Epithelial cell of prostate (primary cell): ENCODE data around the gene MED12L.
"Not testable (repeated sequence)": the region's sequence is repeated elsewhere in the genome, so short reads cannot be mapped to it uniquely, and the experiment has no call there.

Experiments used
- DNase-seq: peaks from one replicate; pipeline ENCODE4 v3.0.0-alpha.2; 2011; ENCODE audit warnings: low read depth, low spot score
- H3K27ac ChIP-seq: fragments of 450-650 bp; 2 replicates; pipeline ENCODE4 v1.5.1; 2017; ENCODE audit warnings: mild to moderate bottlenecking

Gene MED12L

GRCh38 chr3:151227807-151228665, 142.6 kb downstream of the MED12L start:
- DNase-seq, result no peak
- peak overlapping the region; percentile 5 for H3K27ac ChIP-seq

- H3K27ac ChIP-seq, result peak overlapping the region; percentile 5
- DNase-seq, result no peak
These were observed 143.2 kb downstream of the MED12L start for GRCh38 chr3:151228666-151229040.

- no peak for DNase-seq
- no peak overlapping the region for H3K27ac ChIP-seq
These were observed 145.2 kb downstream of the MED12L start for GRCh38 chr3:151230646-151231045.

GRCh38 chr3:151232403-151232802, 146.9 kb downstream of the MED12L start:
- H3K27ac ChIP-seq, result not testable (repeated sequence)

GRCh38 chr3:151232991-151233390, 147.5 kb downstream of the MED12L start:
- H3K27ac ChIP-seq, result no peak overlapping the region
- no peak for DNase-seq

More at GRCh38 chr3:151232403-151232802, 146.9 kb downstream of the MED12L start:
- not testable (repeated sequence) for DNase-seq

GRCh38 chr3:151234825-151235224, 149.4 kb downstream of the MED12L start:
- no peak overlapping the region for H3K27ac ChIP-seq
- DNase-seq, result no peak

GRCh38 chr3:151236316-151236715, 150.9 kb downstream of the MED12L start:
- no peak overlapping the region for H3K27ac ChIP-seq
- no peak for DNase-seq

GRCh38 chr3:151236736-151237135, 151.3 kb downstream of the MED12L start:
- no peak for DNase-seq
- H3K27ac ChIP-seq, result no peak overlapping the region

GRCh38 chr3:151242006-151242405, 156.5 kb downstream of the MED12L start:
- H3K27ac ChIP-seq, DNase-seq: not testable (repeated sequence)

GRCh38 chr3:151248772-151249337, 163.4 kb downstream of the MED12L start:
- no peak for DNase-seq

GRCh38 chr3:151256749-151257148, 171.3 kb downstream of the MED12L start:
- H3K27ac ChIP-seq, result no peak overlapping the region
- no peak for DNase-seq

More at GRCh38 chr3:151248772-151249337, 163.4 kb downstream of the MED12L start:
- H3K27ac ChIP-seq, result no peak overlapping the region

- H3K27ac ChIP-seq, result no peak overlapping the region
- no peak for DNase-seq
These were observed 174.2 kb downstream of the MED12L start for GRCh38 chr3:151259664-151260063.

GRCh38 chr3:151262871-151263525, 177.5 kb downstream of the MED12L start:
- DNase-seq, result no peak
- no peak overlapping the region for H3K27ac ChIP-seq

GRCh38 chr3:151264605-151265004, 179.1 kb downstream of the MED12L start:
- DNase-seq, result no peak
- H3K27ac ChIP-seq, result no peak overlapping the region

GRCh38 chr3:151265166-151265565, 179.7 kb downstream of the MED12L start:
- no peak overlapping the region for H3K27ac ChIP-seq
- DNase-seq, result no peak

GRCh38 chr3:151265866-151266265, 180.4 kb downstream of the MED12L start:
- no peak for DNase-seq
- no peak overlapping the region for H3K27ac ChIP-seq

- DNase-seq, result no peak
- no peak overlapping the region for H3K27ac ChIP-seq
These were observed 181.6 kb downstream of the MED12L start for GRCh38 chr3:151267066-151267465.

GRCh38 chr3:151268267-151269235, 183.1 kb downstream of the MED12L start:
- no peak overlapping the region for H3K27ac ChIP-seq
- no peak for DNase-seq

GRCh38 chr3:151269631-151270030, 184.2 kb downstream of the MED12L start:
- no peak overlapping the region for H3K27ac ChIP-seq
- no peak for DNase-seq

- no peak for DNase-seq
- no peak overlapping the region for H3K27ac ChIP-seq
These were observed 189.6 kb downstream of the MED12L start for GRCh38 chr3:151275091-151275490.
